ENCODE data around the gene GPRIN2.

The GPRIN2 gene

GRCh38 chr10:46549171-46550075 is 7.0 kb downstream of the GPRIN2 start:
- TF ChIP-seq CTCF (IDR thresholded peaks at IDR 0.05; ENCODE audit: insufficient read depth, low read depth, low read length, missing control alignments): no peak
- no peak for DNase-seq (ENCODE audit: low read depth)
- H3K4me3 ChIP-seq (ENCODE audit: low read depth, low read length): no peak overlapping the region

DNA sequence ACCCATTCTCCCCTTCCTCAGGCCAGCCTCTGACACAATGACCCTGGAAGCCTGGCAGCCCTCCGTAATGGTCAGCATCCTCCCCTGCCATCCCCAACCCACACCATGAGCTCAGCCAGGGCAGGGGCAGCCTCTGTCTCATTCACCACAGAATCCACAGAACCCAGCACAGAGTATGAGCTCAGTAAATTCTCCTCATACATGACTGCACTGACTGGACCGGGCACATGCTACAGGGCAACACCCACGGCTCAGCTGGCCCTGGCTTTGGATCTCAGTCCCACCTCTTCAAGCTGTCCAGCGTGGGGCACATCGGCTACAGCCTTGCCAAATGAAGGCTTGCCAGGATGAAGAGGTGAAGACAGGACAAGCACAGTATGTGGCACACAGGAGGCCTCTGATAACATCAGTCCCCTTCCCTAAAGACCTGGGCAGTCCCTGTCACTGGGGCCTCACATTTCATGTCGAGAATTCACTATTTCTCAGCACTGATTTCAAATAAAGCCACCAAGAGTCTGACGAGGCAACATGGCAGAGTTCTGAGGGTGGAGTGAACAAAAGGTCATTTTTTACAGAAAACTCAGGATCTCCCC is 7.9 kb downstream of the GPRIN2 start:
- no peak for TF ChIP-seq CTCF (IDR thresholded peaks at IDR 0.05; ENCODE audit: insufficient read depth, low read depth, low read length, missing control alignments)

DNA sequence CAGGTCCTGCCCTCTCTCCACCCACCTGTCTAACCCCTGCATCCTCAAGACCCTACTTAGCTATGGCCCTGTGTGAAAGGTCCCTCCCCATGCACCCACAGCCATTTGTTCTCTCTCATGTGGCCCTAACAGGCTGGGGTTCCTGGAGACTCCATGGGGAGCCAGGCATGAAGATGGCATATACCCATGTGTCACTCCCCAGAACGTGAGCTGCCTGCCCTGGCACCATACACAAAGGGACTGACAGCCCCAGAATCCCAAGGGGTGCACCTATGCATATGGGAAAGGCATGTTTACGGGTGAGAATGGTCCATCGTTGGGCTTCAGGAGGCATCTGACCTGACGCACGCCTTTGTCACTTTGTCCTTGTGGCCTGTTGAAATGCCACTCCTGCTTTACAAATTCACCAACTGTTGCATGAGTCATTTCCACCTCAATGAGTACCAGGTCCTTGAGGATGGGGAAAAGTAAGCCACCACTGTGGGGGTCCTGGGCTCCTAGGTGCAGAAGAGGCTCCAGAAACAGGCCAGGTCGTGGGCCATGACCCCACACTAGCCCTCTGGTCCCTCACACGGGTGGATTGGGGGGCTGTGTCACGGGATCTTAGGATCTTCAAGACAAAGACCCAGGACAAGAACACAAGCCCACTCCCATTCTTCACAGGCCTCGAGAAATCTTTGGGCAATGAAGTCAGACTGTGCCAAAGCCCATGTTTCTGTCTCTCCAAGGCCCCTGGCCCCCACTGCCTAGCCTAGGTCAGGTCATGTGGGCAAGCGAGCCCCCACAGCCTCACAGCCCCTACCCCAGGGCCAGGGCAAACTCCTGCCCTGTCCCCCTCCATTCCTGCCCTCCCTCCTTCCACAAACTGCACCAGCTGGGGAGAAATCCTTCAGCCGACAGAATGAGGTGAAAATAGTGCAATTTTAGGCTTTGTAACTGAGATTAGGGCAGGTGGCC is 8.6 kb downstream of the GPRIN2 start:
- H3K4me3 ChIP-seq (ENCODE audit: low read depth, low read length): no peak overlapping the region
- no peak for DNase-seq (ENCODE audit: low read depth)
- no peak for TF ChIP-seq CTCF (IDR thresholded peaks at IDR 0.05; ENCODE audit: insufficient read depth, low read depth, low read length, missing control alignments)

More for the DNA sequence above, 7.9 kb downstream of the GPRIN2 start:
- H3K4me3 ChIP-seq (ENCODE audit: low read depth, low read length): no peak overlapping the region
- no peak for DNase-seq (ENCODE audit: low read depth)

DNA sequence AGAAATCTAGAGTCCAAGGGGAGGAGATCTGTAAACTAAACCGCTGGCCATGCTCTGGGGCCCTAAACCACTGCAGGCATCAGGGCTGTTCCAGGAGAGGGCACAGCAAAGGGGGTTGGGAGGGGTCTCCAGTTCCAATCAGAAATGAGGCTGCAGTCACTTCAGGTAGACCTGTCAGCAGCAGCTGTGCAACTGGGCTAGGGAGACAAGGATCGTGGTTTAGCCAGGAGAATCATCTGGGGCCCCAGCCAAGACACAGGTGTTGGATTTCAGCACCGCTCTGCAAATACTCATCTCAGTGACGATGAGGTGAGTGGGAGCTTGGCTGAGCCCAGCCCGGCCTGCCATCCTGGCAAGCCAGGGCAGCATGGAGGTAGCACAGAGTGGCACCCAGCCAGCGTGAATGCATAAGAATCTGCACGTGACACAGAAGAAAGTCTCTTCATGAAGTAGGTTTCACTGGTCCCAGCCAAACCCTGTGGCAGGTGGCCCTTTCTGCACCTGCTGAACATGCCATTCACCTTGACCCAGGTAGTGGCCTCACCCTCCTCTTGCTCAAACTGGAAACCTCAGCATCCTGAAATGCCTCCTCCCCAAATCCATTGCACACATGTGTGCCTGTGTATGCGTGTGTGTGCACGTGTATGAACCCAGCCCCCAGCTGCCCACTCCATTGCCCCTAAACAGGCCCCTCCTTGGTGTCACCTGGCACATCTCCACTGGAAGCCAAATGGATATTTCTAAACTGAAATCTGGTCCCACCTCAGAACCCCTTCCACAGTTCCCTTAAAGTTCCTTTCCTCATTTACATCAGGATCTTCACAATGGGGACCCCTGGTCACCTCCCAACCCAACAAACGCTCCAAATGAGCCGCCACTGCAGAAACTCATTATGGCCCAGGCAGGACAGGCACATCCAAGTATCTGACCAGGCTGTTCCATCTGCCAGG is 9.6 kb downstream of the GPRIN2 start:
- DNase-seq (ENCODE audit: low read depth): no peak
- H3K4me3 ChIP-seq (ENCODE audit: low read depth, low read length): no peak overlapping the region
- no peak for TF ChIP-seq CTCF (IDR thresholded peaks at IDR 0.05; ENCODE audit: insufficient read depth, low read depth, low read length, missing control alignments)

GRCh38 chr10:46545861-46546590 is 10.4 kb downstream of the GPRIN2 start:
- no peak overlapping the region for H3K4me3 ChIP-seq (ENCODE audit: low read depth, low read length)
- no peak for TF ChIP-seq CTCF (IDR thresholded peaks at IDR 0.05; ENCODE audit: insufficient read depth, low read depth, low read length, missing control alignments)
- DNase-seq (ENCODE audit: low read depth): no peak

Measured in GM12865 (cell line).